Measurements from ENCODE around the gene TMEM14B.
A peak's percentile ranks its signal among the peaks of the same experiment; 100 is the strongest.
"Not testable (repeated sequence)": the region's sequence is repeated elsewhere in the genome, so short reads cannot be mapped to it uniquely, and the experiment has no call there.

TMEM14B gene

DNA sequence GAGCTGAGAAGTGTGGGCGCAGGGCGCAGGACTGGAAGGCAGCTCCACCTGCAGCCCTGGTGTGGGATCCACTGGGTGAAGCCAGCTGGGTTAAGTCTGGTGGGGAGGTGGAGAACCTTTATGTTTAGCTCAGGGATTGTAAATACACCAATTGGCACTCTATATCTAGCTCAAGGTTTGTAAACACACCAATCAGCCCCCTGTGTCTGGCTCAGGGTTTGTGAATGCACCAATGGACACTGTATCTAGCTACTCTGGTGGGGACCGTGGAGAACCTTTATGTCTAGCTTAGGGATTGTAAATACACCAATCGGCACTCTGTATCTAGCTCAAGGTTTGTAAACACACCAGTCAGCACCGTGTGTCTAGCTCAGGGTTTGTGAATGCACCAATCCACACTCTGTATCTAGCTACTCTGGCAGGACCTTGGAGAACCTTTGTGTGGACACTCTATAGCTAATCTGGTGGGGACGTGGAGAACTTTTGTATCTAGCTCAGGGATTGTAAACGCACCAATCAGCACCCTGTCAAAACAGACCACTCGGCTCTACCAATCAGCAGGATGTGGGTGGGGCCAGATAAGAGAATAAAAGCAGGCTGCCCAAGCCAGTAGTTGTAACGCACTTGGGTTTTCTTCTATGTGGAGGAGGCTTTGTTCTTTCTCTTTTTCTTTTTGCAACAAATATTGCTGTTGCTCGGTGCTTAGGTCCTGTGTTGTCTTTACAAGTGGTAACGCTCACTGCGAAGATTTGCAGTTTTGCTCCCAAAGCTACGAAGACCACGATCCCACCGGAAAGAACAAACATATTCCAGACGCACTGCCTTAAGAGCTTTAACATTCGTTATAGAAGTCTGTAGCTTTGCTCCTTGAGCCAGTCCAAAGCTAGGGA, 26.4 kb upstream of the TMEM14B start:
- H3K27ac ChIP-seq (ENCODE audit: low read depth, low read length); H3K56ac ChIP-seq (ENCODE audit: low read length); H4K8ac ChIP-seq (ENCODE audit: low read depth, low read length); H4K5ac ChIP-seq (ENCODE audit: low read length); DNase-seq; H3K4me1 ChIP-seq (ENCODE audit: control insufficient read depth, low read depth, low read length); H3K4me2 ChIP-seq (ENCODE audit: low read length); H3K9ac ChIP-seq (ENCODE audit: low read length); H3K4ac ChIP-seq (ENCODE audit: low read depth, low read length); H2AK5ac ChIP-seq (ENCODE audit: low read length); H2BK5ac ChIP-seq (ENCODE audit: low read length); H2BK15ac ChIP-seq (replicated peaks; ENCODE audit: low read depth); H3K79me1 ChIP-seq (ENCODE audit: low read length); H3K36me3 ChIP-seq (ENCODE audit: control insufficient read depth, insufficient read depth, low read length); H3K79me2 ChIP-seq (ENCODE audit: control insufficient read depth, insufficient read depth, low read length); H3K4me3 ChIP-seq (ENCODE audit: low read length); H3K27me3 ChIP-seq (ENCODE audit: insufficient read depth, low read length, poor library complexity); H3K18ac ChIP-seq (ENCODE audit: low read length); H3K23ac ChIP-seq (ENCODE audit: low read length); H2BK120ac ChIP-seq (ENCODE audit: low read depth, low read length): not testable (repeated sequence)
- WGBS (ENCODE audit: extremely low coverage, insufficient coverage, low lambda C conversion rate), result no CpG with 5 or more reads among the region's 17 CpGs

DNA sequence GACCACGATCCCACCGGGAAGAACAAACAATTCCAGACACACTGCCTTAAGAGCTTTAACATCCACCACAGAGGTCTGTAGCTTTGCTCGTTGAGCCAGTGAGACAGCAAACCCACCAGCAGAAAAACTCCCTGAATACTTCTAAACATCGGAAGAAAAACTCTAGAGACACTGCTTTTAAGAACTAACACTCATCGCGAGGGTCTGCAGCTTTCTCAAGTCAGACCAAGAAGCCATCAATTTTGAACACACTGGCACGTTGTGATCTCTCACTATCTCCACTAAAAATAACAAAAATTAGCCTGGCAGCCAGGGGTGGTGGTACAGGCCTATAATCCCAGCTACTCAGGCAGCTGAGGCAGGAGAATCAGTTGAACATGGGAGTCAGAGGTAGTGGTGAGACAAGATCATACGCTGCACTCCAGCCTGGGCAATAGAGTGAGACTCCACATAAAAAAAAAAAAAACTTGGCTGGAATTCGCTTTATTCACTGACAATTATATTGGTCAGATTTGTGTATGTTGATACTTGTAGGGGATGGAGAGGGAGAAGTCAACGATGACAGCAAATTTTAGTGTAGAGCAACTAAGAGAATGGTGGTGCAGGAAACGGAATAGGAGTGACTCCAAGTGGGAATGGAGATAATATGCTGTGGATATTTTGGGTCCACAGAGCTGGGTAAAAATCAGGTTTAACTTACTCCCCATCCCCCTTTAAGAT, 25.6 kb upstream of the TMEM14B start:
- H3K79me1 ChIP-seq (ENCODE audit: low read length), result peaks cover 8% of the 10 kb centered on the region
- no peak overlapping the region for H2BK5ac ChIP-seq (ENCODE audit: low read length)
- H3K23ac ChIP-seq (ENCODE audit: low read length), result no peak overlapping the region
- no peaks in the 10 kb centered on the region for H3K27me3 ChIP-seq (ENCODE audit: insufficient read depth, low read length, poor library complexity)
- no peaks in the 10 kb centered on the region for H3K36me3 ChIP-seq (ENCODE audit: control insufficient read depth, insufficient read depth, low read length)
- H3K4me1 ChIP-seq (ENCODE audit: control insufficient read depth, low read depth, low read length), result peaks cover 6% of the 10 kb centered on the region
- H3K56ac ChIP-seq (ENCODE audit: low read length), result peak overlapping the region; percentile 92
- no peak for DNase-seq
- peaks cover 8% of the 10 kb centered on the region for H3K79me2 ChIP-seq (ENCODE audit: control insufficient read depth, insufficient read depth, low read length)
- no peak overlapping the region for H2BK120ac ChIP-seq (ENCODE audit: low read depth, low read length)
- no peak overlapping the region for H3K18ac ChIP-seq (ENCODE audit: low read length)
- peak overlapping the region; percentile 88 for H4K5ac ChIP-seq (ENCODE audit: low read length)
- no peak overlapping the region for H2BK15ac ChIP-seq (replicated peaks; ENCODE audit: low read depth)
- peak overlapping the region; percentile 46 for H3K4me3 ChIP-seq (ENCODE audit: low read length)
- peak overlapping the region; percentile 86 for H3K4me2 ChIP-seq (ENCODE audit: low read length)
- H3K27ac ChIP-seq (ENCODE audit: low read depth, low read length), result peak overlapping the region; percentile 43
- H3K4ac ChIP-seq (ENCODE audit: low read depth, low read length), result no peak overlapping the region
- no CpG with 5 or more reads among the region's 11 CpGs for WGBS (ENCODE audit: extremely low coverage, insufficient coverage, low lambda C conversion rate)
- no peak overlapping the region for H2AK5ac ChIP-seq (ENCODE audit: low read length)
- peak overlapping the region; percentile 58 for H4K8ac ChIP-seq (ENCODE audit: low read depth, low read length)
- H3K9ac ChIP-seq (ENCODE audit: low read length), result peak overlapping the region; percentile 77

DNA sequence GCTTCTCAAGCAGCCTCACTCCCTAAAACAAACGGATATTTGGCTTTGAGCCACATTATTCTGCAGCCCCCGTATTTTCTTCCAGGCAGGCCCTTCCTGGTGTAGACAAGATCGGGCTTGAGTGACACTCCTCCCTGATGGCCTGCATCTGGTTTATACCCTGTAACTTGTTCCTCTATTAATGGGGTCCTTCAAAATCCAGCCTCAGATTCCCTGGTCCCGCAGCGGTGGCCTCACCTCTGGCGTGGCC, 25.1 kb upstream of the TMEM14B start:
- Histone ChIP-seq H3K27ac (ENCODE audit: low read depth, low read length) (peak overlapping the region; percentile 43), H3K56ac (ENCODE audit: low read length) (peak overlapping the region; percentile 92), H3K4me1 (ENCODE audit: control insufficient read depth, low read depth, low read length) (peaks cover 6% of the 10 kb centered on the region), H3K4me2 (ENCODE audit: low read length) (peak overlapping the region; percentile 86), H2AK5ac (ENCODE audit: low read length) (no peak overlapping the region), H2BK120ac (ENCODE audit: low read depth, low read length) (no peak overlapping the region), H4K8ac (ENCODE audit: low read depth, low read length) (peak overlapping the region; percentile 58), H3K79me2 (ENCODE audit: control insufficient read depth, insufficient read depth, low read length) (peaks cover 8% of the 10 kb centered on the region), H3K36me3 (ENCODE audit: control insufficient read depth, insufficient read depth, low read length) (no peaks in the 10 kb centered on the region), H3K23ac (ENCODE audit: low read length) (no peak overlapping the region), H2BK15ac (replicated peaks; ENCODE audit: low read depth) (no peak overlapping the region), H3K18ac (ENCODE audit: low read length) (no peak overlapping the region), H3K4me3 (ENCODE audit: low read length) (peak overlapping the region; percentile 46), H3K4ac (ENCODE audit: low read depth, low read length) (no peak overlapping the region), H3K27me3 (ENCODE audit: insufficient read depth, low read length, poor library complexity) (no peaks in the 10 kb centered on the region), H4K5ac (ENCODE audit: low read length) (peak overlapping the region; percentile 88), H3K9ac (ENCODE audit: low read length) (peak overlapping the region; percentile 77), H2BK5ac (ENCODE audit: low read length) (no peak overlapping the region), H3K79me1 (ENCODE audit: low read length) (peaks cover 8% of the 10 kb centered on the region)
- no CpG with 5 or more reads among the region's 6 CpGs for WGBS (ENCODE audit: extremely low coverage, insufficient coverage, low lambda C conversion rate)
- no peak for DNase-seq

DNA sequence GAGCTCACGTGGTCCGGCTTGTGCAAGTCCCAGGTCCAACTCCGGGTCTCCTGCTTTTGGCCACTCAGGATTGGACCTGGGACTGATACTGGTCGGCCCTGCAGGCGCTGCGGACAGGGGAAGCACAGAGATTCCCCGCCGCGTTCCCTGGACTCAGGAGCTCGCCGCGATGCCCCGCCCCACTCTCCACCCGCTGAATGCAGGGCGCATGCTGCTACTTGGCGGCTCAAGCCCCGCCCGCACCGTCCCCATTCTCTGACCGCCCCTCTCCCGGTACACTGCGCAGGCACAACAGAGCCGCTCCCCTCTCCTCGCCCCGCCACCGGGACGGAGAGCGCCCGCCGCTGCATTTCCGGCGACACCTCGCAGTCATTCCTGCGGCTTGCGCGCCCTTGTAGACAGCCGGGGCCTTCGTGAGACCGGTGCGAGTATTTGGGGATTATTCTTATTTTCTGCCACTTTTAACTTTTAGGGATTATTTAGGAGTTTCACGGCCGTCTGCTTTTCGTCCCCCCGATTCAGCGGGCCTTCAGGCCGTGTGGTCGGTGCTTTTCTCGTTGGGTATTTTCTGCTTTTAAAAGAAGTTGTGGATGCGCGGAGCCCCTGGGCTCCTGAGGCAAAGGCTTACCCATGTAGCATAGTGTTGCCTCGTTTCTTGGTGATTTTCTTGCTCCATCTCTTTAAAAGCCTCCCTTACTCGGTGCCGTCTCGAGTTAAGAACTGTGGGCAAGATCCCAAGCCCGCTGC, 24.6 kb upstream of the TMEM14B start, which contains the start of gene TMEM14C:
Gene TMEM14C (plus strand): TSS at position 251 of the 747 bp plus-strand sequence. CDS start 1,544 bp downstream, outside the sequence.
- Histone ChIP-seq H3K27me3 (ENCODE audit: insufficient read depth, low read length, poor library complexity) (no peaks in the 10 kb centered on the region), H2BK120ac (ENCODE audit: low read depth, low read length) (no peak within 1 kb of the TSS), H2BK15ac (replicated peaks; ENCODE audit: low read depth) (no peak within 1 kb of the TSS), H4K5ac (ENCODE audit: low read length) (peak within 1 kb of the TSS; percentile 88), H3K4ac (ENCODE audit: low read depth, low read length) (peak within 1 kb of the TSS; percentile 19), H3K79me2 (ENCODE audit: control insufficient read depth, insufficient read depth, low read length) (peaks cover 8% of the 10 kb centered on the region), H3K4me1 (ENCODE audit: control insufficient read depth, low read depth, low read length) (peaks cover 6% of the 10 kb centered on the region), H3K4me3 (ENCODE audit: low read length) (peak within 1 kb of the TSS; percentile 81), H3K56ac (ENCODE audit: low read length) (peak within 1 kb of the TSS; percentile 92), H3K79me1 (ENCODE audit: low read length) (peaks cover 11% of the 10 kb centered on the region), H3K18ac (ENCODE audit: low read length) (peak within 1 kb of the TSS; percentile 28), H3K9ac (ENCODE audit: low read length) (peak within 1 kb of the TSS; percentile 93), H2AK5ac (ENCODE audit: low read length) (no peak within 1 kb of the TSS), H2BK5ac (ENCODE audit: low read length) (peak within 1 kb of the TSS; percentile 5), H4K8ac (ENCODE audit: low read depth, low read length) (peak within 1 kb of the TSS; percentile 58), H3K36me3 (ENCODE audit: control insufficient read depth, insufficient read depth, low read length) (no peaks in the 10 kb centered on the region), H3K4me2 (ENCODE audit: low read length) (peak within 1 kb of the TSS; percentile 86), H3K27ac (ENCODE audit: low read depth, low read length) (peak within 1 kb of the TSS; percentile 94), H3K23ac (ENCODE audit: low read length) (no peak within 1 kb of the TSS)
- WGBS (ENCODE audit: extremely low coverage, insufficient coverage, low lambda C conversion rate), result no CpG with 5 or more reads among the region's 55 CpGs
- DNase-seq, result peak; percentile 99

DNA sequence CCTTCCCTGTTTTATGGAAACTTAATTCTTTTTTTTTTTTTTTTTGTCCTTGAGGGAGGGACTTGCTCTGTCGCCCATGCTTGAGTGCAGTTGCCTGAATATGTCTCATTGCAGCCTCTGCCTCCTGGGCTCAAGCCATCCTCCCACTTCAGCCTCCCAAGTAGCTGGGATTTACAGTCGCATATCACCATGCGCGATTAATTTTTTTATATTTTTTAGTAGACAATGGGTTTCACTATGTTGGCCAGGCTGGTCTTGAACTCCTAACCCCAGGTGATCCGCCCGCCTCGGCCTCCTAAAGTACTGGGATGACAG, 24.1 kb upstream of the TMEM14B start:
- Histone ChIP-seq H3K4me3 (ENCODE audit: low read length) (peak overlapping the region; percentile 81), H2BK15ac (replicated peaks; ENCODE audit: low read depth) (no peak overlapping the region), H4K5ac (ENCODE audit: low read length) (no peak overlapping the region), H3K79me2 (ENCODE audit: control insufficient read depth, insufficient read depth, low read length) (peaks cover 8% of the 10 kb centered on the region), H3K4me1 (ENCODE audit: control insufficient read depth, low read depth, low read length) (peaks cover 6% of the 10 kb centered on the region), H3K4ac (ENCODE audit: low read depth, low read length) (peak overlapping the region; percentile 19), H3K27ac (ENCODE audit: low read depth, low read length) (peak overlapping the region; percentile 94), H3K36me3 (ENCODE audit: control insufficient read depth, insufficient read depth, low read length) (no peaks in the 10 kb centered on the region), H3K9ac (ENCODE audit: low read length) (peak overlapping the region; percentile 93), H2AK5ac (ENCODE audit: low read length) (no peak overlapping the region), H2BK5ac (ENCODE audit: low read length) (no peak overlapping the region), H3K79me1 (ENCODE audit: low read length) (peaks cover 12% of the 10 kb centered on the region), H3K27me3 (ENCODE audit: insufficient read depth, low read length, poor library complexity) (no peaks in the 10 kb centered on the region), H4K8ac (ENCODE audit: low read depth, low read length) (no peak overlapping the region), H2BK120ac (ENCODE audit: low read depth, low read length) (no peak overlapping the region), H3K56ac (ENCODE audit: low read length) (peak overlapping the region; percentile 92), H3K23ac (ENCODE audit: low read length) (no peak overlapping the region), H3K18ac (ENCODE audit: low read length) (peak overlapping the region; percentile 28), H3K4me2 (ENCODE audit: low read length) (peak overlapping the region; percentile 53)
- DNase-seq, result no peak
- no CpG with 5 or more reads among the region's 7 CpGs for WGBS (ENCODE audit: extremely low coverage, insufficient coverage, low lambda C conversion rate)
